WI38 (cell line): ENCODE data around the gene GALNT12.

ENCODE experiments used
- H3K4me3 ChIP-seq: 2 replicates; pipeline ENCODE4 v1.5.1; 2011; ENCODE audit warnings: low read depth, mild to moderate bottlenecking, control low read depth, low read length
- TF ChIP-seq, protein P1 (sequence below): IDR thresholded peaks from 2 replicates; pipeline ENCODE4 v1.5.1; 2012; ENCODE audit warnings: low read depth, mild to moderate bottlenecking, control low read depth, low read length

Gene GALNT12

DNA sequence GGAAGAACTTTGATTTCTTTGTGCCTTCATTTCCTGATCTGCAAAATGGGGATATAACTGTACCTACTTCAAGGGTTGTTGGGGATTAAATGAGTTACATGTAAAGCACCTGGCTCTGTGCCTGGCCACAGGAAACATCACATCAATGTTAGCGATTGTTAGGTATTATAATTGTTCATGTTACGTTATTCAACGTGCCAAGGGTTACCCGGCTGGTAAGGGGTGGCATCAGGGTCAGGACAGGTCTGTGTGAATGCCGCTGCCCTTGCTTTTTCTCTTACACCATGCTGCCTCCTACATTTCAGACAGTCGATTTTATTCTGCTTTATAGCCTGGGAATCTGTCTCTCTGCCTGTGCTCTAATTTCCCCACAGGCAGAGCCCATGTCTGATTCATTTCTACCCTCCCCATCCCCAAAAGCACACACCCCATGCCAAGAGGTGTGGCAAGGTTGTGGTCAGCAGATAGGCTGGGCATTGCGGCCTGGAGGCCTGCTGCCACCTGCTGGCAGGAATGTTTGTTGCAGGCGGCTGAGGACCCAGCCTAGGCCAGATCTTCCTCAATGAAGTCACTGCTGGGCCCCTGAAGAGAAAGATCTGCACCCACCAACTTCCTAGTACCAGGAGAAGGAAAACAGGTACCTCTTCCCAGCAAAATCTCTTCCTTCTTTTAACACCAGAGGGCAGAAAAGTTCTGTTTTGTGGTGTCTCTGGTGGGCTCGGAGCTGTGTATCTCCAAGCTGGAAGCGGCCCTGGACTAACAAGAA lies 16.4 kb upstream of the GALNT12 start:
- H3K4me3 ChIP-seq: no peak overlapping the region
- TF ChIP-seq, protein P1, sequence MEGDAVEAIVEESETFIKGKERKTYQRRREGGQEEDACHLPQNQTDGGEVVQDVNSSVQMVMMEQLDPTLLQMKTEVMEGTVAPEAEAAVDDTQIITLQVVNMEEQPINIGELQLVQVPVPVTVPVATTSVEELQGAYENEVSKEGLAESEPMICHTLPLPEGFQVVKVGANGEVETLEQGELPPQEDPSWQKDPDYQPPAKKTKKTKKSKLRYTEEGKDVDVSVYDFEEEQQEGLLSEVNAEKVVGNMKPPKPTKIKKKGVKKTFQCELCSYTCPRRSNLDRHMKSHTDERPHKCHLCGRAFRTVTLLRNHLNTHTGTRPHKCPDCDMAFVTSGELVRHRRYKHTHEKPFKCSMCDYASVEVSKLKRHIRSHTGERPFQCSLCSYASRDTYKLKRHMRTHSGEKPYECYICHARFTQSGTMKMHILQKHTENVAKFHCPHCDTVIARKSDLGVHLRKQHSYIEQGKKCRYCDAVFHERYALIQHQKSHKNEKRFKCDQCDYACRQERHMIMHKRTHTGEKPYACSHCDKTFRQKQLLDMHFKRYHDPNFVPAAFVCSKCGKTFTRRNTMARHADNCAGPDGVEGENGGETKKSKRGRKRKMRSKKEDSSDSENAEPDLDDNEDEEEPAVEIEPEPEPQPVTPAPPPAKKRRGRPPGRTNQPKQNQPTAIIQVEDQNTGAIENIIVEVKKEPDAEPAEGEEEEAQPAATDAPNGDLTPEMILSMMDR: peak; percentile 84

DNA sequence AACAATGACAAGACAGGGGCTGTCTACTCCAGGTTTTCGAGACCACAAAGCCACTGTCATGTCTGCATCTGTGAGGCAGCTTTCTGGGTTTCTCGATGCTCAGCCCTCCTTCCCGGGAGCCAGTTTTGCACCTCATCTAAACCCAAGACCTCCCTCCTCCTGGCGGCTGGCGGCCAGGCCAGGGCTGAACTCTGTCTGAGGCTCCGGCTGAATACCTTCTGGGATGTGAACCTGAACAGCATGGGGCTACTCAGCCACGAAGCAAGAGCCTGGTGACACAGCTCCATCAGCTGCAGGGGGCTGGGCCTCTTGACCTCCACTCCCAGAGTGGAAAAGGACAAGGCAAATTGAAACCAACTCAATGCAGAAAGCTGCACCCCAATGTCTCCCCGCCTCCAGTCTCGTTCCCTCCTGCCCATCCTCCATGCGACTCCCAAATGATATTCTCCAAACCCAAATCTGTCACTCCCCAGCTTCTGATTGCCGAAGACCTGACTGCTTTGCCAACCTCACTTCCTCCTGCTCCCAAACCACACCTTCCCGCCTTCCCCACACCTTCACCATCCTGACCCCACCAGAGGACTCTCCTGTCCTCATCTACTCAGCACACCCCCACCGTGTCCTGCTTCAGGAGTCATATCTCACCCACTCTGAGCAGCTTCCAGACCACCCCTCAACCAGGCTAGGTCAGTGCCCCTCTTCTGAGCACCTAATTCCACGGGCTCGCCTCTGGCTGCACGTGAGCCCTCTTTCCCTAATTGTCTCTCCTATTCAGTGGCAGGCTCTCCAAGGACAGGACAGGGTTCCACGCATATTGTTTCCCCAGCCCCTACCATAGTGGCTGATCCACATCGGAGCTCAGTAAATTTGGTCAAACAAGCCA lies 15.6 kb upstream of the GALNT12 start:
- TF ChIP-seq, protein P1: no peak
- no peak overlapping the region for H3K4me3 ChIP-seq

DNA sequence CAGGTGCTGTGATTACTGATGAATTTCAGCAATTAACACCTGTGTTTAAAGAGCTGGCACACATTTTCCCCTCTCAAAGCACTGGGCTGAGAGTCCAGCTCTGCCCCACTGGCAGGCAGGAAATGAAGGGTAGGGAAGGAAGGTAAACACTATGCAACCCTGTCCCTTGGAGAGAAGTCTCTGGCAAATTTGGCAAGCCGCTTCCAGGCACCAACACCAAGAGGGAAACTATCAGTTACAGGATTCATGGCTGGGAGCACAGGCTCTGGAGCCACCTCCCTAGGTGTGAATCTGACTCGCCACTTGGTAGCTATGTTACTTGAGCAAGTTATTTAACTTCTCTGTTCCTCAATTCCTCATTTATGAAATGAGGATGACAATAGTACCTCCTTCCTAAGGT lies 14.4 kb upstream of the GALNT12 start:
- TF ChIP-seq, protein P1: no peak
- no peak overlapping the region for H3K4me3 ChIP-seq

DNA sequence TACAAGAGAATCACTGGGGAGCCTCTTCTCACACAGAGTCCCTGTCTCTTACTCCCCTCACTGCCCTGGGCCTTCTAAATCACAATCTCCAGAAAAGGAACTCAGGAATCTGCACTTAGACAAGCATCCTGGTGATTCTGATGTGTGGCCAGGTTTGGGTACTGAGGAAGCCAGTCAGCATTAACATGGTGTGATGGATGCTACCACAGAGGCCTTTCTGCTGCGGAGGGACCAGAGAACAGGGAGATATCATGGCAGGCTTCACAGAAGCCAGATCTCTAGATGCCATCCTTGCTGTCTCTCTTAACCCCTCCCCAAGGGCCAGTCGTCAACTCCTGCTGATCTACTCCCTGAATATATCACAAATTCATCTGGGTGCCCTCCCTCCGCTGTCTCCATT lies 12.7 kb upstream of the GALNT12 start:
- TF ChIP-seq, protein P1: no peak
- H3K4me3 ChIP-seq: peak overlapping the region; percentile 70; the same call in 1 of the 2 replicates

DNA sequence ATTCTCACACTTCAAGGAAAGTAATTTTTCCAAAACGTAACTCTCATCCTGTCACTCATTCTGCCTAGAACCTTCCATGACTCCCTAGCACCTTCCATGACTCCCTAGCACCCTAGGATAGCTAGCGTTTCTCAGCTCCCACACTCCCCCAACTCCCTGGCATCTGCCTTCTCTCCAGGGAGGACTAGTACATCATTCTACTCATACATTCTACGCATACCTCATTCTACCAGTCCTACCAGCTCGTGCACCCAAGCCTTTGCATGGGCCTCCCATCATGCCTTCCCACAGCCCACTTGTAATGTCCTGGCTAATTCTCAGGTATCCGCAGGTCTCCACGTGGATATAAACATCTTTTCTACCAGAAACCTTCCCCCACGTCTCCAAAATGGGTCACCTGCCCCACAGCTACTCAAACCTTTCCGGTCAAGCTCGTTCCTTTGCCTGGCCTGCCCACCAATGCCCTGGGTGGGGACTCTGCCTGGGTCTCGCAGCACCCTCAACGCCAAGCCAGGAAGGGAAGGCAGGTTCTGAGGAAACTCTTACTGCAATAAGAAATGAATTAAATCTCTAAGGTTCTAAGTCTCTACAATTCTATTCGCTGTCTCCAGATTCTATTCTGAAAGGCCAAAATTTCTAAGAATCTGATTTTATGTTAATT lies 12.0 kb upstream of the GALNT12 start:
- TF ChIP-seq, protein P1: no peak
- peak overlapping the region; percentile 70 for H3K4me3 ChIP-seq

DNA sequence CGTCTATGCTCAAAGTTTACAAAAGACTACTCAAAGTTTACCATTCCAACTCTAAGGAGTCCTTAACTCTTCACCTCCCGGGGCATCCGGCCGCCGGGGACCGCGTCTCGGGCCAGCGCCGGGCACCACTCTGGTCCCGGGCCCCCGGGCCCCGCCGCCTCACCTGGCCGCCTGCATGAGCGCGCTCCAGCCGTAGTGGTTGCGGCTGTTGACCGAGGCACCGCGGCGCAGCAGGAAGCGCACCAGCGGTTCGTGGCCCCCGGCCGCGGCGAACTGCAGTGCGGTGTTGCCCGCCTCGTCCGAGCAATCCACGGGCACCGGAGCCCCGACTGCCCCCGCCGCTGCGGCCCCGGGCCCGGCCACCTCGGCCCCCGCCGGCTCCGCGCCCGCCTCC lies 11.5 kb upstream of the GALNT12 start:
- peak overlapping the region; percentile 70 for H3K4me3 ChIP-seq
- TF ChIP-seq, protein P1: no peak
